Omental fat pad (tissue), 4 donors: Measurements from ENCODE around the gene ALK. TPM values are rescaled to one million over a fixed set of nuclear protein-coding genes. Genes with fewer than 3 reads are reported as not detected.

Experiments used
- ATAC-seq: fragments of 150-250 bp; one replicate; pipeline ENCODE4 v1.9.1; 2016; ENCODE audit warnings: mild to moderate bottlenecking, moderate library complexity; ENCODE audit not compliant: low FRiP score
- DNase-seq: peaks from one replicate; pipeline ENCODE4 v3.0.0-alpha.2; 2019; ENCODE audit warnings: low spot score
- total RNA-seq, 4 donors: library from RNA; depleted of rRNA; stranded (reverse); fragments of >200 nt; gene quantifications; one replicate each; pipeline ENCODE4 v1.1.0, GENCODE V29; 2016
- TF ChIP-seq, protein P1 (sequence below), 3 donors: fragments of 450-650 bp; IDR thresholded peaks; one replicate each; pipeline ENCODE4 v1.5.1; 2016 to 2017; ENCODE audit warnings: antibody characterized with exemption in 3 of 3, mild to moderate bottlenecking in 3 of 3, moderate library complexity in 2 of 3

The ALK gene
- total RNA-seq, 4 donors from 2014 or later, result 0.12 to 2.2 (median 0.44) TPM; not detected in 1

DNA sequence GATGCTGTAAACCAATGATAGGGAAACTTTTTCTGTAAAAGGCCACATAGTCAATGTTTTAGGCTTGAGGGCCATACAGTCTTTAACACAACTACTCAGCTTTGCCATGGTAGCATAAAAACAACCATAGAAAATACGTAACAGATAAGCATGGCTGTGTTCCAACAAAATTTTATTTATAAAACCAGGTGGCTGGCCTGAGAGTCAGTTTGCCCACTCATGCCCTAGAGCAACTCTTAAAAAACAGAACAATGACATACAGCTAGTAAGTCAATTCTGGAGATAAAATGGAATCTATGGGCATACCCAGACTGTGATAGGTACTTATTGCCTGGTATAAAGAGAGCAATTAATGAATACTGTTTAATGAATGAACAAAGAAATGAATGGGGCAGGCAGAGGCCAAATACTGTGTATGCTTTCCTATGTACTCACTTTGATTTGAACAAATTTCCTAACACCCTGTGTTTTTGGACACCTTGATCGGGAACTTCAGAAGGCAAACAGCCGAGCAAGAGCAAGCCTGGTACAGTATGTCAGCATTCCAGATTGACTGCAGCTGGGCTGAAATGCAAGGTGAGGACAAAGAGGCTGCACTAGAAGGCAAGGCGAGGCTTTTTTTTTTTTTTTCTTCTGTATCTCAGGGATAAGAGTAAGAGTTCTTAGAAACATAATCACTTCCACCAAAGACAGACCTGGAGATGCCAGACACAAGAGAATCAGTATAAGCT, 490.8 kb downstream of the ALK start:
- DNase-seq, result no peak
- TF ChIP-seq, protein P1, sequence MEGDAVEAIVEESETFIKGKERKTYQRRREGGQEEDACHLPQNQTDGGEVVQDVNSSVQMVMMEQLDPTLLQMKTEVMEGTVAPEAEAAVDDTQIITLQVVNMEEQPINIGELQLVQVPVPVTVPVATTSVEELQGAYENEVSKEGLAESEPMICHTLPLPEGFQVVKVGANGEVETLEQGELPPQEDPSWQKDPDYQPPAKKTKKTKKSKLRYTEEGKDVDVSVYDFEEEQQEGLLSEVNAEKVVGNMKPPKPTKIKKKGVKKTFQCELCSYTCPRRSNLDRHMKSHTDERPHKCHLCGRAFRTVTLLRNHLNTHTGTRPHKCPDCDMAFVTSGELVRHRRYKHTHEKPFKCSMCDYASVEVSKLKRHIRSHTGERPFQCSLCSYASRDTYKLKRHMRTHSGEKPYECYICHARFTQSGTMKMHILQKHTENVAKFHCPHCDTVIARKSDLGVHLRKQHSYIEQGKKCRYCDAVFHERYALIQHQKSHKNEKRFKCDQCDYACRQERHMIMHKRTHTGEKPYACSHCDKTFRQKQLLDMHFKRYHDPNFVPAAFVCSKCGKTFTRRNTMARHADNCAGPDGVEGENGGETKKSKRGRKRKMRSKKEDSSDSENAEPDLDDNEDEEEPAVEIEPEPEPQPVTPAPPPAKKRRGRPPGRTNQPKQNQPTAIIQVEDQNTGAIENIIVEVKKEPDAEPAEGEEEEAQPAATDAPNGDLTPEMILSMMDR (IDR thresholded peaks at IDR 0.05), result no peak
- no peak for ATAC-seq

DNA sequence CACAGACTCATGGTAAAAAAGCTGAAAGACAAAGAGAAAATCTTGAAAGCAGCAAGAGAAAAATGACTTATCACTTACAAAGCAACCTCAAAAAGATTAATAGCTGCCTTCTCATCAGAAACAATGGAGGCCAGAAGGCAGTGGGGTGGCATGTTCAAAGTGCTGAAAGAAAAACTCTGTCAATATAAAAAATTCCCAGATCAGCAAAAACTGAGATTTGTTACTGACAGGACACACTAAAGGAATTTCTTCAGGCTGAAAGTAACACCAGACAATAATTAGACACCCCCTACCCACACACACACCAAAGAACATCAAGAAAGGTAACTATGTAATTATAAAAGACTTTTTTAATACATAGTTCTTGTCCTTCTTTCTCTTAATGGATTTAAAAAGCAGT, 495.0 kb downstream of the ALK start:
- ATAC-seq, result no peak
- DNase-seq, result no peak
- TF ChIP-seq, protein P1 (IDR thresholded peaks at IDR 0.05), result no peak

DNA sequence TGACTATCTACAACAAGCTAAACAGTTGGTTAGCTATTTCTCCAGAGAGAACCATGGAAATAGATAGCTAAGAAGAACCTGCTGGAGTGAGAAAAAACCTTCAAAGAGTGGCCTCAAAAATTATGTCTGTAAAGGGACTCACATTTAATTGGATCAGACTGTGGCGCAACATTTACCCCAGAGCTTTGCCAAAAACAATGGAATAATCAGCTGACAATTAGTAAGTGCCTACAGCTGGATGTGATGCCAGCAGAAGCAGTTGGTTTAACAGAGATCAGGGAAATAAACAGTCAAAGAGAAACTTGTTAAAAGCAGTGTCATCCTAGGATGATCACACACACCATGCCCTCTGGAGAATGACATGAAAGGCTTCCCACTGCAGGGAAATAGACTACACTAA, 495.5 kb downstream of the ALK start:
- TF ChIP-seq, protein P1 (IDR thresholded peaks at IDR 0.05), result no peak
- no peak for DNase-seq
- no peak for ATAC-seq

DNA sequence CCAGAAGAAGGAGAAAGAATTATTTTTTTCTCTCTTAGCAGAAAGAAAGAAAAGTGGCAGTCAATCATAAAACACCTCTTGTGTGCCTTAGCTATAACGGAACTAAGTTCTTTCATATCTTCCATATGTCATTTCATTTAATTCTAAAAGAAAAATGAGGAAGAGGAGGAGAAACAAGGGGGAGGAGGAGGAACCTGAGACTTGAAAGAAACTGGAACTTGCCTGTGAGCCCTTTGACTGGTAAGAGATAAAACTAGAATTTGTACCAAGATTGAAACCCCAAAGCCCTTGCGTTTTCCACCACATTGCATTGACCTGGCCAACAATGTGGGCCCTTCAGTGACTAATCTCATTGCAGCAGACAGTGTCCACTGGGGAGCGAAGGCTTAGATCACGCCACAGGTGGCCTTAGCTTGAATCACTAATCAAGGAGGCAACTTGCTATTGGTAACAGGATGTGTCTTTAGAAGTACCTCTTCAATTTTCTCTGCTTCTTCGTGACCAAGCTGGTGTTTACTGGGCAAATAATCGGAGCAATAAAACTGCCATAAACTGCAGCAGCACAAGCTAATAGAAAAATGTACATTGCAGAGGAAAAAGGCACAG, 498.2 kb downstream of the ALK start:
- ATAC-seq (no peak), DNase-seq (no peak)
- TF ChIP-seq, protein P1 (IDR thresholded peaks at IDR 0.05), result no peak

DNA sequence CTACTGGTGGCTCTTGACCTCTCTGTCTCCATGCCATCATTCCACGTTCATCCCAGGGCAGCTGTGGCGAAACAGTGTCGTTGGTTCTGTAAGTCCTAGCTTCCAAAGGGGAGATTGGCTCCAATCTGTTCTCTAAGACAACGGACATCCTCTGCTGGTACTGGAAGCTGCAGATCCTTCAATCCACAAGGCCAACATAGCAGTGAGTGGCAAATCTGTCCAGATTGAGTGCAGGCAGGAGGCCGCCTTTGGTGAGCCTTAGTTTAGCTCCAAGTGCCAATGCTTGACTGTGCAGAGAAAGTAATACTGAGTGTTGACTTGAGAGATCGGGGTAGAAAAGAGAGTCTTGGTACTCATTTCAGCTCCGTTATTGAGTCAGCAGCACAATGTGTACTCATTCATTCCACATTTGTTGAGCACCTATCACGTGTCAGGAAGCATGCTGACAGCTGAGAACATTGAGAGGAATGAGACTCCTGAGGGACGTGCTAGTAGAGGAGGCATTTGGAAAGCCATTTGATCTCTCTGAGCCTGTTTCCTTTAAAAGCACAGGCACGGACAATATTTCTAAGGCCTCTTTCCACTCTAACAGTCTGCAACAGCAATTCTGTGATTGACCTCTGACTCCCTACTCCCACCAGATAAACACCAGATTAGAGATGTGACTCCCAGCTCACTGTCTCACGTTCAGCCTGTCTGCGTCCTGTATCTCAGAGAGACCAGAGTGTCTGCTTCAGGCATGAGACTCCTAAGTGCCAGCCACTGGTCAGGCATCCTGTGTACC, 500.2 kb downstream of the ALK start:
- no peak for DNase-seq
- TF ChIP-seq, protein P1 (IDR thresholded peaks at IDR 0.05), result no peak
- no peak for ATAC-seq

DNA sequence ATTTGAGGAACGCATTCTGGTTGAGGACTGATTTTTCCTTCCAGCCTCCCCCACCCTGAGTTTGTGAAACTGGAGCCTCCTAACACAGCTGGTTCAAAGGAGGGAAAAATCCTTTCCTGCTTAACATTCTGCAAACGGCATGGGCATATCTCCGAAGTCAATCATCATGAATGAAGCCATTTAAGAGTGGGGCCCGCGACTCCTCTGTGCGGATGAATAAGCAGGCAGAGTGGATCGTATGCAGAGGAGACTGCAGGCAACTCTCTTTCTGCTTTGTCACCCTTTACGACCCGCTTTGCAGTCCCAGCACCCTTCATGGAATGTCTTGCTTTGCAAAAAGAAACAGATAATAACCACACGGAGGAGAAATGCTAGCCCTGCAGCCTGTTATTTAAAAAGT, 500.9 kb downstream of the ALK start:
- no peak for DNase-seq
- ATAC-seq, result no peak
- TF ChIP-seq, protein P1 (IDR thresholded peaks at IDR 0.05), result no peak
